Heart left ventricle (tissue), 16 donors: ENCODE data around the gene ANXA7. TPM values are rescaled to one million over a fixed set of nuclear protein-coding genes. Genes with fewer than 3 reads are reported as not detected.

Source experiments
- ATAC-seq, 4 donors: fragments of 200-7000 bp; cut with Tn5 transposase; one replicate each; pipeline ENCODE4 v1.9.1; 2020 to 2022; ENCODE audit warnings: moderate library complexity in 4 of 4, mild to moderate bottlenecking in 3 of 4, moderate number of reproducible peaks in 1 of 4
- DNase-seq, 5 donors: peaks; one replicate each; pipeline ENCODE4 v3.0.0-alpha.2; 2020
- H3K27ac ChIP-seq, 12 donors: fragments of 200-600 bp; sonication (generic) in 4 of 12; one replicate each; pipeline versions ENCODE4 v1.5.0 to v1.8.0; 2016 to 2022; ENCODE audit warnings: mild to moderate bottlenecking in 2 of 12
- H3K27me3 ChIP-seq, 9 donors: fragments of 200-600 bp; sonication (generic) in 2 of 9; one replicate each; pipeline versions ENCODE4 v1.5.1 to v1.8.0; 2016 to 2022; ENCODE audit warnings: mild to moderate bottlenecking in 3 of 9
- H3K36me3 ChIP-seq, 9 donors: fragments of 200-600 bp; sonication (generic) in 2 of 9; one replicate each; pipeline versions ENCODE4 v1.5.0 to v1.8.0; 2018 to 2022; ENCODE audit warnings: mild to moderate bottlenecking in 2 of 9
- H3K4me1 ChIP-seq, 12 donors: fragments of 200-600 bp; sonication (generic) in 4 of 12; one replicate each; pipeline versions ENCODE4 v1.5.0 to v1.8.0; 2016 to 2022; ENCODE audit warnings: mild to moderate bottlenecking in 3 of 12
- H3K4me3 ChIP-seq, 12 donors: fragments of 200-600 bp; sonication (generic) in 4 of 12; one replicate each; pipeline versions ENCODE4 v1.5.0 to v1.8.0; 2017 to 2022; ENCODE audit warnings: mild to moderate bottlenecking in 9 of 12, moderate library complexity in 4 of 12
- H3K9me3 ChIP-seq, 12 donors: fragments of 200-600 bp; sonication (generic) in 4 of 12; one replicate each; pipeline versions ENCODE4 v1.5.0 to v1.8.0; 2016 to 2022; ENCODE audit warnings: mild to moderate bottlenecking in 1 of 12
- CTCF ChIP-seq, 12 donors: fragments of 200-600 bp; sonication (generic) in 4 of 12; IDR thresholded peaks; one replicate each; pipeline versions ENCODE4 v1.5.0 to v1.8.0; 2018 to 2022; ENCODE audit warnings: antibody characterized with exemption in 12 of 12, mild to moderate bottlenecking in 5 of 12
- POLR2A ChIP-seq, 2 donors: fragments of 450-650 bp; IDR thresholded peaks; one replicate each; pipeline ENCODE4 v1.6.1; 2017; ENCODE audit warnings: antibody characterized with exemption in 2 of 2, mild to moderate bottlenecking in 2 of 2, moderate library complexity in 2 of 2
- WGBS, 4 donors: extraction: QIAGEN DNeasy Blood & Tissue Kit in 2 of 4; methylation state at CpG; one replicate each; pipeline versions ENCODE4 v1.1.5 to v1.1.7; 2013 to 2018; 5-methylcytosine and 5-hydroxymethylcytosine counted together
- intact Hi-C, 10 donors: fragments of 100-400 bp; cut with DNase I; formaldehyde crosslinking; loops; one replicate each; pipeline versions ENCODE4 v1.11.1 to v1.14.2; 2022
- polyA plus RNA-seq, 2 donors: library from polyadenylated mRNA; stranded (reverse); fragments of 200-250 nt; gene quantifications; one replicate each; pipeline ENCODE4 v1.2.3, GENCODE V29; 2013
- total RNA-seq, 9 donors: library from RNA; depleted of rRNA in 2 of 9; stranded (reverse); fragments of >200 nt in 2 of 9; fragmentation: NEBNext Ultra II Directional in 3 of 9; extraction: Animal tissue kit (Norgen Biotek cat#: 25700) in 3 of 9; gene quantifications; one replicate each; pipeline versions ENCODE4 v1.1.0 to v1.2.4, GENCODE V29; 2016 to 2023
- donor health status: ischemic (EF 13 %, LVEDD 7.1; RV severe dilation, severe dysfunction).
- donor health status: healthy with polysubstance abuse.
- donor health status: DM: no; HTN: yes; CAD: no.
- donor health status: DM: no; HTN: no; CAD: no.
- donor health status: ischemic (EF 25% LVEDD 6.9; RV normal size, moderate dysfunction).
- donor health status: ischemic (EF 25% LVEDD 5.7; RV mildly dilated, moderate dysfunction).
- donor health status: healthy.
- donor health status: DM: yes; HTN: yes; CAD: no.
- donor health status: ischemic (EF 35%, LVEDD 5.7; RV mildly dilated, moderate dysfunction).
- donor health status: nonischemic (EF 11% LVEDD 7.7; RV severe dilation, severe dysfunction).
- donor health status: DM: yes; HTN: yes; CAD: no.
- donor health status: PGD.
- donor health status: ischemic (EF 29% LVEDD 5.4; RV normal size, mild dysfunction).
- donor health status: nonischemic (EF 23%, LVEDD 6.1; RV moderate dilation, normal function).

Gene ANXA7
- total and polyA plus RNA-seq, 11 donors: 46.4 to 170 (median 121) TPM

GRCh38 chr10:73456187-73456890, 42.5 kb upstream of the ANXA7 start:
- ATAC-seq: peak in 2 of 4 donors; percentile 28 to 64
- WGBS, 4 donors: 84 to 91% (median 87%) methylated on average over 2 of the region's 2 CpGs
- DNase-seq: no peak
- peaks cover 0 to 9% (median 0%) of the 10 kb centered on the region in 12 donors for H3K4me1 ChIP-seq
- no peaks in the 10 kb centered on the region for H3K9me3 ChIP-seq
- intact Hi-C loops: no loop called here
- no peak overlapping the region for H3K4me3 ChIP-seq
- TF ChIP-seq POLR2A (IDR thresholded peaks at IDR 0.05) (no peak), CTCF (IDR thresholded peaks at IDR 0.05) (no peak)
- peaks cover 0 to 88% (median 61%) of the 10 kb centered on the region in 9 donors for H3K36me3 ChIP-seq
- no peak overlapping the region for H3K27ac ChIP-seq
- no peaks in the 10 kb centered on the region for H3K27me3 ChIP-seq

GRCh38 chr10:73449113-73449512, 35.3 kb upstream of the ANXA7 start:
- no peak for TF ChIP-seq CTCF (IDR thresholded peaks at IDR 0.05)
- TF ChIP-seq POLR2A (IDR thresholded peaks at IDR 0.05): no peak
- Histone ChIP-seq H3K4me1 (peaks cover 0 to 25% (median 2%) of the 10 kb centered on the region in 12 donors), H3K4me3 (no peak overlapping the region), H3K27me3 (no peaks in the 10 kb centered on the region), H3K36me3 (peaks cover 0 to 70% (median 49%) of the 10 kb centered on the region in 9 donors), H3K27ac (peak overlapping the region in 2 of 12 donors; percentile 15 to 16), H3K9me3 (no peaks in the 10 kb centered on the region)
- intact Hi-C loops: no loop called here
- DNase-seq (no peak), ATAC-seq (no peak)
- WGBS, 4 donors: 68 to 87% (median 81%) methylated on average over 1 of the region's 1 CpG

GRCh38 chr10:73448384-73448783, 34.5 kb upstream of the ANXA7 start:
- H3K27me3 ChIP-seq: no peaks in the 10 kb centered on the region
- 41 to 49% (median 45%) methylated on average over 1 of the region's 1 CpG for WGBS, 4 donors
- H3K4me1 ChIP-seq: peaks cover 0 to 29% (median 2%) of the 10 kb centered on the region in 12 donors
- ATAC-seq: peak; percentile 56 to 74 (median 70)
- TF ChIP-seq CTCF (IDR thresholded peaks at IDR 0.05): no peak
- TF ChIP-seq POLR2A (IDR thresholded peaks at IDR 0.05): no peak
- DNase-seq: no peak
- H3K36me3 ChIP-seq: peaks cover 0 to 70% (median 49%) of the 10 kb centered on the region in 9 donors
- H3K9me3 ChIP-seq: no peaks in the 10 kb centered on the region
- peak overlapping the region in 6 of 12 donors; percentile 5 to 24 (median 14) for H3K27ac ChIP-seq
- intact Hi-C loops: no loop called here
- H3K4me3 ChIP-seq: no peak overlapping the region

- peaks cover 0 to 66% (median 44%) of the 10 kb centered on the region in 9 donors for H3K36me3 ChIP-seq
- intact Hi-C loops: no loop called here
Measured at GRCh38 chr10:73446926-73447325, 33.1 kb upstream of the ANXA7 start.

More at GRCh38 chr10:73446926-73447325, 33.1 kb upstream of the ANXA7 start:
- TF ChIP-seq CTCF (IDR thresholded peaks at IDR 0.05): no peak
- TF ChIP-seq POLR2A (IDR thresholded peaks at IDR 0.05): no peak
- no peak overlapping the region for H3K4me3 ChIP-seq
- no peaks in the 10 kb centered on the region for H3K9me3 ChIP-seq
- H3K27me3 ChIP-seq: no peaks in the 10 kb centered on the region
- H3K27ac ChIP-seq: no peak overlapping the region
- ATAC-seq (no peak), DNase-seq (no peak)
- peaks cover 0 to 29% (median 2%) of the 10 kb centered on the region in 12 donors for H3K4me1 ChIP-seq
